ENCODE data around the gene RNASEL. TPM values are rescaled to one million over a fixed set of nuclear protein-coding genes. Genes with fewer than 3 reads are reported as not detected.

Gene RNASEL
- total and polyA plus RNA-seq, 2 donors (not counting 3 experiments of a cell fraction or from before 2014, with no cell fraction given): 0.59 to 1.9 TPM

- BruUV-seq (replicated peaks): no TSS peak
- FAIRE-seq: no peak
- dilution Hi-C loops (cut with MboI; ENCODE audit: extremely low pct_ligation_motif_present, low sequenced_read_pairs): no loop called here
Measured at GRCh38 chr1:182635871-182636270, 46.8 kb upstream of the RNASEL start.

More at GRCh38 chr1:182635871-182636270, 46.8 kb upstream of the RNASEL start:
- H3K27me3 ChIP-seq (ENCODE audit: control insufficient read depth in 2 of 2, insufficient read depth in 2 of 2, low read length in 2 of 2): no peaks in the 10 kb centered on the region
- no peak overlapping the region for H3K4me2 ChIP-seq (ENCODE audit: insufficient read depth, low read length)
- H3K36me3 ChIP-seq (ENCODE audit: control insufficient read depth in 2 of 2, extremely low read depth in 1 of 2, insufficient read depth in 2 of 2, low read length in 2 of 2): no peaks in the 10 kb centered on the region
- no peak overlapping the region for H3K4me3 ChIP-seq (replicated peaks in 1 of 3; ENCODE audit: insufficient read depth in 1 of 3, low read depth in 1 of 3, low read length in 3 of 3)
- TF ChIP-seq POLR2A (IDR thresholded peaks at IDR 0.05; ENCODE audit: low read depth, low read length): no peak
- no peak for TF ChIP-seq FOS (IDR thresholded peaks at IDR 0.05; ENCODE audit: borderline replicate concordance, insufficient read depth, low read length)
- no peak for TF ChIP-seq MYC (IDR thresholded peaks at IDR 0.05; ENCODE audit: low read depth, low read length)
- no peak for TF ChIP-seq JUN (IDR thresholded peaks at IDR 0.05; ENCODE audit: borderline replicate concordance, insufficient read depth, insufficient read length, low read depth)
- no peak for TF ChIP-seq EZH2 (IDR thresholded peaks at IDR 0.05; ENCODE audit: borderline replicate concordance, low read depth, low read length, severe bottlenecking)
- TF ChIP-seq POLR2AphosphoS5 (IDR thresholded peaks at IDR 0.05; ENCODE audit: insufficient read depth, low read depth, low read length): no peak
- TF ChIP-seq CTCF (IDR thresholded peaks at IDR 0.05; ENCODE audit: extremely low read depth in 1 of 2, insufficient read depth in 1 of 2, low read depth in 1 of 2, low read length in 2 of 2): no peak
- TF ChIP-seq GATA2 (IDR thresholded peaks at IDR 0.05; ENCODE audit: insufficient read depth, insufficient read length, low read depth, low read length): no peak
- TF ChIP-seq, protein P1, sequence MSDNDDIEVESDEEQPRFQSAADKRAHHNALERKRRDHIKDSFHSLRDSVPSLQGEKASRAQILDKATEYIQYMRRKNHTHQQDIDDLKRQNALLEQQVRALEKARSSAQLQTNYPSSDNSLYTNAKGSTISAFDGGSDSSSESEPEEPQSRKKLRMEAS (IDR thresholded peaks at IDR 0.05; ENCODE audit: insufficient read depth, insufficient read length): no peak
- H3K79me2 ChIP-seq (ENCODE audit: control insufficient read depth, insufficient read depth, low read length): no peaks in the 10 kb centered on the region
- H3K27ac ChIP-seq (ENCODE audit: insufficient read depth, low read depth, low read length): no peak overlapping the region
- CTCF ChIA-PET: no interaction called here
- H2AFZ ChIP-seq (ENCODE audit: low read depth, low read length): no peak overlapping the region
- intact Hi-C loops (cut with micrococcal nuclease): no loop called here
- H3K9ac ChIP-seq (replicated peaks; ENCODE audit: extremely low read depth, insufficient read depth, low read length): no peak overlapping the region
- H3K9me3 ChIP-seq (replicated peaks; ENCODE audit: control insufficient read depth, insufficient read depth, low read length): no peaks in the 10 kb centered on the region
- POLR2A ChIA-PET: no interaction called here
- no peaks in the 10 kb centered on the region for H4K20me1 ChIP-seq (replicated peaks; ENCODE audit: control insufficient read depth, extremely low read depth, insufficient read depth, low read length)
- DNase-seq (ENCODE audit: low read depth, low spot score): no peak
- no peaks in the 10 kb centered on the region for H3K9me1 ChIP-seq (replicated peaks; ENCODE audit: control insufficient read depth, extremely low read depth, insufficient read depth, low read length)
- no peaks in the 10 kb centered on the region for H3K4me1 ChIP-seq (ENCODE audit: control insufficient read depth, extremely low read depth, insufficient read depth, low read length)
